NCI-H1417 (cell line): ENCODE data around the gene RASSF7.

Experiments
- DNase-seq, 3 experiments: peaks; one replicate each; lab custom pipeline; 2025; lab: John Stamatoyannopoulos, UW

Gene RASSF7

DNA sequence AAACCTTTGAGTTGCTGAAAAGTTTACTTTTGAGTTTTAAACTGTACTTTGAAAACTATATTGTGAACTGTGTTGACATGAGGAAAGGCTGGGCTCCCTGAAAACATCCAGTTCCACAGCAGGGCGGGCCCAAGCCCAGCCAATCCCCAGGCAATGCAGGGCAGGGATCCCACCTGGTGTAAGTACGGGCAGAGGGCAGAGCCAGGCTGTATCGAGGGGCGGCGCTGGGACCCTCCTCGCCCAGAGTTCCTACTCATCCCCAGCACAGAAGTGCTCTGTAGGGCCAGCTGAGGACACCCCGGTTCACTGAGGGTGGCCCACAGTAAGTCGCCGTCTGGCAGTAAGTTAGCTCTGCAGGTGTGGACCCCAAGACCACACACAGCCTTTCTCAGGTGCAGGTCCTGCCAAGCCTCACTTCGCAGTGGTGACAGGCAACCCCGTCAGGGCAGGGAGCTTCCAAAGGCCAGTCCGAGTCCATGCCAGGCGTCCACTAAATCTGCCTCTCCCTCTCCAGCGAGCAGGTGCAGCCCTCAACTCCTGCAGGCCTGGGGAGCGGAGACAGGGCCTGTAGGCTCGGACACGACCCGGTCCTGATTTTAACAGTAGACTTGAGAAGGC is 6.3 kb downstream of the RASSF7 start:
- no peak for DNase-seq

DNA sequence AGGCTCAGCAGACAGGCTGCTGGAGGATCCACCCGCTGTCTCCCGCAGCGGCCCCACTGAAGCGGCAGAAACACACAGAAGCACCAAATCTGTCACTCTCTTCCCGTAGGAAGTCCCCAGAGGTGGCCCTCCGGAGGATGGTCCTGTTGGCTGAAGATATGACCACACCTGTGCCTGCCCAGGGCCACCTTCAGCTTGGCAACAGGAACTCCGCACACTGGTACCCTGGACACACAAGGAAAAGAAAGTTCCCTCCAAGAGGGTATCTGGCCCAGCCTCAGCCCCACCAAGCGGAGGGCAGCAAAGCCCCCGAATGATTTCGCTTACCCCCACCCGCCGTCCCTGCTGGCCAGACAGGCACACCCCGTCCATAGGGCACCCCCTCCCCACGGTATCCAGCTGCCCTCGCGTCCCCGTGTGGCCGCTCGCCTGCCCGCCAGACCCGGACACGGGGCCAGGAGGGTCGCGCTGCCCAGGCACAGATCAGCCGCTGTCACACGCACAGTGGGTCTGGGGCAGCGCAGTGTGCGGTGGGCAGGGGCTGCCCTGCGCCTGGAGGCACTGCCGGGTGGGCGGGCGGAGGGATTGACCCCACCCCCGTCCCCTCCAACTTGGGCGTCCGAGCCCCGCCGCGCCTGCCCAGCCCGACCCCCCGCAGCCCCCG is 7.0 kb downstream of the RASSF7 start:
- DNase-seq = peak in 1 of 3 experiments; percentile 49

DNA sequence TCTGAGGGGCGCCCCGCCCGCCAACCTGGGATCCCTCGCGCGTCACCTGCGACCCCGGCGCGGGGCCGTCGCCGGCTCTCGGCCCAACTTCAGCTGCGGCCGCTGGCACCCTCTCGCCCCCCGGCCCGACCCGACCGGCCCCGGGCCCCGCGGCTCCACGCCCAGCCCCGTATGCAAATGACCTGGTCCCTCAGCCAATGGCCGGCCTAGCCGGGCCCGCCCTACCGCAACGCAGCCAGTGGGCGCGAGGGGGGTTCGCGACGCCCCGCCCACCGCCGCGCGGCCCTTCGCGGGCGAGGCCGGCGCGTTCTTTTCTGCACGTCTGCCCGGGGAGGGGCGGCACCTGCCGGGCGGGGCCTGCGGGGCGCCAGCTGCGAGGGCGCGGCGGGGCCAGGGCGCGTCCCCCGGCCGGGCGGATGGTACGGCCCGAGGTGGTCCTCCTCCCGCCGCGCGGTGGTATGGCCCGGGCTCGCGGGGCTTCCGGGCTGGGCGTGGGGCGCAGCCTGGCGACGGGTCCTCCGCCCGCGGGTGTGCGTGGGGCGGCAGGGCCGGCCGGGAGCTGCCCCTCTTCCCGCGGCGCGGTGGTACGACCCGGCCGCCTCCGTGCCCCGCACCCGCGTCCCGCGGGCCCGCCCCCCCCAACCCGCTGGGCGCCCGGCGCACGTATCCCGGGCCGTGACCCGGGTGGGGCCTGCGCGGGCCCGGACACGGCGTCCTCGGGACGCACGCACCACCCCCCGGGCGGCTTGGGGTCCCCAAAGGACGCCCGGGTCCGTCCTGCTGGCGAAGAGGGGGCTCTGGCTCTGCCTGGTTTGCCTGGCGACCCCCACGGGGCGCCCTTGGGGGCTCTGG is 7.8 kb downstream of the RASSF7 start:
- DNase-seq = peak; percentile 95 to 98 (median 96)

GRCh38 chr11:569158-569885 is 8.6 kb downstream of the RASSF7 start:
- no peak for DNase-seq

GRCh38 chr11:571802-572185 is 11.0 kb downstream of the RASSF7 start:
- DNase-seq = no peak

DNA sequence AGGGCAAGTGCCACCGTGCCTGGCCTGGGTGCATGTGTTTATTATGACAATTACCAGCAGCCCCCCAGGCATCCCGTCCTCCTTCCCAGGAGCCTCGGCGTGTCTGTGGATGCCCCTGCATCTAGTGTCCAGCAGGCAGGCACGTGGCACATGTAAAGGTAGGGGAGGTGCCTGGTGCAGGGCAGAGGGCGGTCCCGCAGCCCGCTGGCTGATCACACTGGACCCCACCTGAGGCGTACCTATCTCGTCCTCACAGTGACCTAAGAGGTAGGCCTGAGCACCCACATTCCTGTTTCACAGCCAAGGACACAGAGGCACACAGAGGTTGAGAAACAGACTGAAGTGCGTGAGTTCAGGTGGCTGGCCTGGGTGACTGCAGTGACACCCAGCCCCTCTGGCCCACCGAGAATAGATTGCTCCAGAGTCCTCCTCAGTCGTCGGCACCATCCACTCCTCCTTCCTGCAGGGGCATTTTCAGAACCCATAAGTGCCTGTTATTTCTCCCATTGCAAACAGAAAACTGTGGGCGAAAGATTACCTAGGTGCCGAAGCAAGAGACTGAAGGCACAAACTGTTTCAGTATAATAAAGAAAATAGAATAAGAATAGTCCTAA is 12.5 kb downstream of the RASSF7 start:
- DNase-seq = no peak

DNA sequence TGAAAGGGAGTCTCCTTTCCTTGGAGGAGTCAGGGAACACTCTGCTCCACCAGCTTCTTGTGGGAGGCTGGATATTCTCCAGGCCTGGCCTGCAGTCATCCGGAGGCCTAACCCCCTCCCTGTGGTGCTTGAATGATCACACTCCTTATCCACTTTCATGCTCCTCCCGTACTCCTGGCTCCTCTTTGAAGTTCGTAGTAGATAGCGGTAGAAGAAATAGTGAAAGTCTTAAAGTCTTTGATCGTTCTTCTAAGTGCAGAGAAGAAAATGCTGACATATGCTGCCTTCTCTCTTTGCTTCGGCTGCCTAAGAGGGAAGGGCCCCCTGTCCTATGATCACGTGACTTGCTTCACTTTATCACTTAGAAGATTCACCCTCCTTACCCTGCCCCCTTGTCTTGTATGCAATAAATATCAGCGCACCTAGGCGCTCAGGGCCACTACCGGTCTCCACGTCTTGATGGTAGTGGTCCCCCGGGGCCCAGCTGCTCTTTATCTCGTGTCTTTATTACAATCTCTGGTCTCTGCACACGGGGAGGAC is 13.3 kb downstream of the RASSF7 start:
- DNase-seq = peak in 1 of 3 experiments; percentile 60

DNA sequence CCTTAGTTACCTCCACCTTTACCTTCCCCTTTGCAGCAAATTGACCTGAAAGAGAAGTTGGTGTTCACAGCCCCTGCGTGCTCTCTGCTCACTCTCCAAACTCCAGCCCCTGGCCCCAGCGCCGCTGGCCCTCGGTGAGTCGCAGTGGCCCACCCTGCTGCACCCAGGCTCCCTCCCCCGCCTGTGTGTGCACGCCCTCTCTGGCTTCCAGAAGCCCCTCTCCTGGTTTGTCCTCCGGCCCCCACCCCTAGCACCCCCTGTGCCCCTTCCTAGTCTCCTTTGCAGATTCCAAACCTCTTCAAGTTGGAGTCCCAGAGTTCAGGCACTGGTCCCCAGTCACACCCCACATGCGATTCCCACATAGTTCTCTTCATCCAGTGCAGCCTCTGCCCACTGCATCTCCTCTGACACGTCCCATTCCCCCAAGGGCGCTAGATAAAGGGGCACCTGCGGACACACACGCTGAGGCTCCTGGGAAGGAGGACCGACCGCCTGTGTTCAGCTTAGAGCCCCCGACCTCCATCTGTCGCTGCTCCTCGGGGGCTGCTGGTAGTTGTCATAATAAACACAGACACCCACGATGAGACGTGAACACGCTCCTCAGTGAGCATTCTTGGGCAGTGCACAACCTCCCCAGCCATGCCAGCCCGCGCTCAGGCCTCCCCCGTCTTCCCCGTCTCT is 14.0 kb downstream of the RASSF7 start:
- DNase-seq = peak in 2 of 3 experiments; percentile 61 to 66

- DNase-seq = peak; percentile 78 to 89 (median 87)
These were observed 14.7 kb downstream of the RASSF7 start for GRCh38 chr11:575313-575995.

DNA sequence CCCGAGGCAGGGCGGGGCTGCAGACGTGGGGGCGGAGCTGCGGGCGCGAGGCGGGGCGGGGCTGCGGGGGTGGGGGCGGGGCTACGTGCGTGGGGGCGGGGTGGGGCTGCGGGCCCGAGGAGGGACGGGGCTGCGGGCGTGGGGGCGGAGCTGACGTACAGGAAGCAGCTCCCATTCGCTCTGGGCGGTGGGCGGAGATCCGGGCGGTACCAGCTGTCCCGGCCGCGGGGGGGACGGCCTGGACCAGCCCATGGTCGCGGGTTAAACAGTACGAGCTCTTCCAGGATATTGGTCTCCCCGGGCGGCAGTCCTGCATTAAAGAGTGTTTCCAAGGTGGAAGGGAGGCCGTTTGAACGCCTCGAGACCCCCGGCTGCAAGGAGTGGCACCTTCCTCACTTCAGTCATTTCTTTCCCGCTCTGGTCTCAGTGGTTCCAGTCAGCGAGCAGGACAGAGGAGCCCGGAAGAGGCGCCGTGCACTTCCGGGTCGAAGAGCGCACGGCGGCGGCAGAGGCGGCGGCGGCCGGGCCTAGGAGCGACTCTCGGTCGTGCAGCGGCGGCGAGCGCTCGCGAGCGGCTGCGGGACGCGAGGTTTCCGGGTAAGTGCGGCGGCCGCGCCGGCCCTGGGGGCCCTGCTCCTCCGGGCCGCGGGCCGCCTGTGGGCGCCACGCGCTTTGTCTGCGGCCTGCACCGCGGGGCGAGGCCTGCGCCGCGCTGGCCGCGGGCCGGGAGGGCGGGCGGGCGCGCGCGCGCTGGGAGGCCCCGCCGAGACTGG is 15.4 kb downstream of the RASSF7 start, which contains the start of gene PHRF1:
Gene PHRF1, plus strand, starts transcription at position 475 of the 773 bp plus-strand sequence. CDS start 5,043 bp downstream, outside the sequence.
- DNase-seq = peak; percentile 94 to 98 (median 97)

DNA sequence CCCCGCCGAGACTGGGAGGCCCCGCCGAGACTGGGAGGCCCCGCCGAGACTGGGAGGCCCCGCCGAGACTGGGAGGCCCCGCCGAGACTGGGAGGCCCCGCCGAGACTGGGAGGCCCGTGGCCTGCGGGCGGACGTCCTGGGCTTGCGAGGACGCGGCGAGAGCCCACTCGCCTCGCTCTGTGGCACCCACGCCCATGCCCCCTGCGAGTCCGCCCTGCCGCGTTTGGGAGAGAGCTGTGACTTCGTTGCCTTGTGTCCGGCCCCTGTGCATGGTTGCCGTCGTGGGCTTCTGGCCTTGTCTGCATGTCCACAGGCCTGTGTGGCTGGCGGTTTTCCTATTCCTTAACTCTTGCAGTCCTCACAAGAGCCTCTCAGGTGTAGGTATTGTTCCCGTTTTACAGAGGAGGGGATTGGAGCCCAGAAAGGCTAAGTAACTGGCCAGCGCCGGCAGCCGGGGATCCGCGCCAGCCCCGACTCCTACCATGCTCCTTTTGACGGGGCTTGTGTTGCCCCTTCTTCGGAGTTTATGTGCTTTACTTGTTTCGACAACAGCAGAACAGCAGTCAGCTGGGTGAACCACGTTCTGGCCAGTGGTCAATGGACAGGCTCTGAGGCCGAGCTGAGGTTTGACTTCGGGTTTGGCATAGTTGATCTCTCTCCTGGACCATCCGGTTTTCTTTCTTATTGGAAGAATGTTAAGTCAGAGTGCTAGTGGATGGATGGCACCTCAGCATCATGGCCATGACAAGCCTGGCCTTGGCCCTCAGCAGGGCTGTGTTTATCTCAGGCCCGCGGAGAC is 16.2 kb downstream of the RASSF7 start:
- no peak for DNase-seq

- DNase-seq = no peak
These were observed 16.8 kb downstream of the RASSF7 start for GRCh38 chr11:577611-577894.

GRCh38 chr11:578276-579035 is 17.7 kb downstream of the RASSF7 start:
- DNase-seq = no peak

GRCh38 chr11:579830-580601 is 19.2 kb downstream of the RASSF7 start:
- no peak for DNase-seq

- no peak for DNase-seq
These were observed 20.6 kb downstream of the RASSF7 start for GRCh38 chr11:581342-581741.

DNA sequence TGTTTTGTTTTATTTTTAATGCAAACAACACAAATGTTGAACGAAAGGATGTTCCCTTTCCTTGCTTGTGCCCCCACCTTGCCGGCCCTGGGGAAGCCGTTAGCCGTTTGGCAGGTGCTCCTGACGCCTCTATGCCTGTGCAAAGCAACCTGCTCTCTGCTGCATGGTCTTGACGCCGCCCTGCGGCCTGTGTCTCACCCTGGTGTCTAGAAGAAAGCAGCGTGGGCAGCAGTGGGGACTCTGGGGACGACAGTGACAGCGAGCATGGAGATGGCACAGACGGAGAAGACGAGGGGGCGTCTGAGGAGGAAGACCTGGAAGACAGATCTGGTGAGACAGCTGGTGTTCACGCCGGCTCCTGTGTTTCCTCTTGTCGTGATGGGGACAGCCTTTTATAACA is 21.0 kb downstream of the RASSF7 start:
- DNase-seq = no peak

DNA sequence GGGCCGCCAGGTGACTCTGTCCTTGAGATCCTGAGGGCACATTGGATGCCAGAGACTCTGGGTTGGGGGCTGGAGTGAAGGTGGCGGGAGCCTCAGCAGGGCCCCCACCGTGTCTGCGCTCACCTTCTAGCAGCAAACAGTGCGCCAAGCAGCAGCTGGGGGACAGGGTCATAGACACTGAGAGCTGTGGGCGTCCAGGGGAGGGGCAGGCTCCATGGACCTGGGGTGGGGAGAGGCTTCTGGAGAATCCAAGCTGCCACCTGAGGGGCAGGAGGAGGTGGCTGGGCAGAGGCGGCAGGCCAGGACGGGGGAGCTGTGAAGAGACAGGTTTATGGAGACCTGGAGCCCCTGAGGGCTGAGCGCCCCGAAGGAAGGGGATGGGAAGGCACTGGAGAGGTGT is 23.5 kb downstream of the RASSF7 start:
- DNase-seq = no peak
